ENCODE data around the gene PPP2R5C. TPM values are rescaled to one million over a fixed set of nuclear protein-coding genes. Genes with fewer than 3 reads are reported as not detected.
A peak's percentile ranks its signal among the peaks of the same experiment; 100 is the strongest.
"Not testable (repeated sequence)": the region's sequence is repeated elsewhere in the genome, so short reads cannot be mapped to it uniquely, and the experiment has no call there.

Gene PPP2R5C
- total and polyA plus RNA-seq, 7 experiments from 2014 or later, result 155 to 449 (median 382) TPM

GRCh38 chr14:101804373-101804772 is 42.9 kb downstream of the PPP2R5C start:
- H3K27ac ChIP-seq (ENCODE audit: low read depth, low read length); H3K27me3 ChIP-seq (ENCODE audit: control insufficient read depth in 2 of 2, insufficient read depth in 2 of 2, low read length in 2 of 2); H3K27ac Mint-ChIP-seq; ATAC-seq; CTCF ChIA-PET; H3K4me1 ChIP-seq (ENCODE audit: control insufficient read depth in 2 of 2, insufficient read depth in 2 of 2, low read length in 2 of 2); H3K4me3 Mint-ChIP-seq; H3K9me3 ChIP-seq (ENCODE audit: control insufficient read depth in 2 of 3, low read length in 3 of 3); DNase-seq; H3K9me3 Mint-ChIP-seq; H3K4me3 ChIP-seq (ENCODE audit: low read length); intact Hi-C loops (cut with micrococcal nuclease); H3K36me3 ChIP-seq (ENCODE audit: control insufficient read depth in 2 of 3, insufficient read depth in 3 of 3, low read length in 3 of 3); H3K27me3 Mint-ChIP-seq: not testable (repeated sequence)
- Mint-ChIP-seq H3K36me3 (peaks cover 0 to 13% (median 6%) of the 10 kb centered on the region in 5 donors), H3K4me1 (peaks cover 0 to 21% (median 8%) of the 10 kb centered on the region in 7 donors)
- POLR2A ChIA-PET, result interaction anchor here (0.8 to 1.6 kb wide), 4 partner anchors 9 to 149 kb away, joined by 4 to 6 read pairs (median 5); no protein-coding TSS in a partner anchor

- DNase-seq, result not testable (repeated sequence)
Observed at GRCh38 chr14:101806252-101806651, 44.7 kb downstream of the PPP2R5C start.

GRCh38 chr14:101808020-101808641 is 46.6 kb downstream of the PPP2R5C start:
- ATAC-seq, result no peak
- peaks cover 6 to 25% (median 19%) of the 10 kb centered on the region in 5 donors for H3K36me3 Mint-ChIP-seq
- POLR2A ChIA-PET, result interaction anchor here (0.7 to 13.5 kb wide), 16 partner anchors 10 to 1188 kb away, joined by 3 to 426 read pairs (median 4); no protein-coding TSS in a partner anchor
- H3K27ac Mint-ChIP-seq, result peak overlapping the region; percentile 47 to 99 (median 75)
- peaks cover 0 to 5% (median 0%) of the 10 kb centered on the region in 11 donors for H3K9me3 Mint-ChIP-seq
- Histone ChIP-seq H3K36me3 (ENCODE audit: control insufficient read depth in 2 of 3, insufficient read depth in 3 of 3, low read length in 3 of 3) (peaks cover 0 to 8% (median 0%) of the 10 kb centered on the region in 3 experiments), H3K27me3 (ENCODE audit: control insufficient read depth in 2 of 2, insufficient read depth in 2 of 2, low read length in 2 of 2) (no peaks in the 10 kb centered on the region), H3K27ac (ENCODE audit: low read depth, low read length) (peak overlapping the region; percentile 34), H3K4me3 (ENCODE audit: low read length) (no peak overlapping the region), H3K9me3 (ENCODE audit: control insufficient read depth in 2 of 3, low read length in 3 of 3) (no peaks in the 10 kb centered on the region), H3K4me1 (ENCODE audit: control insufficient read depth in 2 of 2, insufficient read depth in 2 of 2, low read length in 2 of 2) (peaks cover 19 to 20% of the 10 kb centered on the region in 2 donors)
- intact Hi-C loops (cut with micrococcal nuclease), result loop anchor here in 1 of 2 donors (2.0 kb wide), 1 partner anchor 37 kb away; no protein-coding TSS in a partner anchor
- H3K27me3 Mint-ChIP-seq, result no peaks in the 10 kb centered on the region
- peak overlapping the region in 7 of 10 donors; percentile 7 to 44 (median 27) for H3K4me3 Mint-ChIP-seq
- CTCF ChIA-PET, result interaction anchor here (0.6 to 8.0 kb wide), 3 partner anchors 11 to 18 kb away, joined by 3 to 57 read pairs (median 12); no protein-coding TSS in a partner anchor
- H3K4me1 Mint-ChIP-seq, result peaks cover 16 to 44% (median 37%) of the 10 kb centered on the region in 7 donors
- DNase-seq, result no peak

More at GRCh38 chr14:101806252-101806651, 44.7 kb downstream of the PPP2R5C start:
- H3K36me3 Mint-ChIP-seq, result peaks cover 0 to 13% (median 10%) of the 10 kb centered on the region in 5 donors
- ATAC-seq; H3K4me3 Mint-ChIP-seq; intact Hi-C loops (cut with micrococcal nuclease); H3K4me1 ChIP-seq (ENCODE audit: control insufficient read depth in 2 of 2, insufficient read depth in 2 of 2, low read length in 2 of 2); H3K27me3 ChIP-seq (ENCODE audit: control insufficient read depth in 2 of 2, insufficient read depth in 2 of 2, low read length in 2 of 2); H3K36me3 ChIP-seq (ENCODE audit: control insufficient read depth in 2 of 3, insufficient read depth in 3 of 3, low read length in 3 of 3); H3K27ac Mint-ChIP-seq; CTCF ChIA-PET; H3K9me3 ChIP-seq (ENCODE audit: control insufficient read depth in 2 of 3, low read length in 3 of 3); H3K4me3 ChIP-seq (ENCODE audit: low read length); H3K27me3 Mint-ChIP-seq; H3K27ac ChIP-seq (ENCODE audit: low read depth, low read length); H3K9me3 Mint-ChIP-seq: not testable (repeated sequence)
- POLR2A ChIA-PET, result interaction anchor here (13.5 kb wide), 1 partner anchor 19 kb away, joined by 426 read pairs; no protein-coding TSS in a partner anchor
- H3K4me1 Mint-ChIP-seq, result peaks cover 4 to 30% (median 21%) of the 10 kb centered on the region in 7 donors

GRCh38 chr14:101808894-101809670 is 47.6 kb downstream of the PPP2R5C start:
- no peaks in the 10 kb centered on the region for H3K9me3 ChIP-seq (ENCODE audit: control insufficient read depth in 2 of 3, low read length in 3 of 3)
- DNase-seq (no peak), ATAC-seq (no peak)
- Mint-ChIP-seq H3K27me3 (no peaks in the 10 kb centered on the region), H3K27ac (peak overlapping the region; percentile 90 to 100 (median 99)), H3K36me3 (peaks cover 6 to 33% (median 22%) of the 10 kb centered on the region in 5 donors), H3K4me3 (peak overlapping the region; percentile 94 to 98 (median 96)), H3K4me1 (peaks cover 23 to 54% (median 46%) of the 10 kb centered on the region in 7 donors), H3K9me3 (peaks cover 0 to 5% (median 0%) of the 10 kb centered on the region in 11 donors)
- H3K36me3 ChIP-seq (ENCODE audit: control insufficient read depth in 2 of 3, insufficient read depth in 3 of 3, low read length in 3 of 3), result peaks cover 0 to 9% (median 0%) of the 10 kb centered on the region in 3 experiments
- ChIA-PET POLR2A (interaction anchor here (0.6 to 13.5 kb wide), 32 partner anchors 9 to 1189 kb away, joined by 3 to 426 read pairs (median 5); no protein-coding TSS in a partner anchor), CTCF (interaction anchor here (0.6 to 8.0 kb wide), 14 partner anchors 10 to 144 kb away, joined by 3 to 57 read pairs (median 4); no protein-coding TSS in a partner anchor)
- peak overlapping the region; percentile 92 for H3K4me3 ChIP-seq (ENCODE audit: low read length)
- H3K27ac ChIP-seq (ENCODE audit: low read depth, low read length), result peak overlapping the region; percentile 99
- intact Hi-C loops (cut with micrococcal nuclease), result loop anchor here in 1 of 2 donors (1.0 to 2.0 kb wide), 3 partner anchors 17 to 155 kb away; partner anchors contain the start of gene DYNC1H1
- no peaks in the 10 kb centered on the region for H3K27me3 ChIP-seq (ENCODE audit: control insufficient read depth in 2 of 2, insufficient read depth in 2 of 2, low read length in 2 of 2)
- H3K4me1 ChIP-seq (ENCODE audit: control insufficient read depth in 2 of 2, insufficient read depth in 2 of 2, low read length in 2 of 2), result peaks cover 29 to 30% of the 10 kb centered on the region in 2 donors

GRCh38 chr14:101809671-101810514 is 48.4 kb downstream of the PPP2R5C start:
- DNase-seq (peak; percentile 57 to 97 (median 95)), ATAC-seq (peak; percentile 94)
- peak overlapping the region; percentile 90 to 100 (median 99) for H3K27ac Mint-ChIP-seq
- no peaks in the 10 kb centered on the region for H3K27me3 Mint-ChIP-seq
- Histone ChIP-seq H3K36me3 (ENCODE audit: control insufficient read depth in 2 of 3, insufficient read depth in 3 of 3, low read length in 3 of 3) (peaks cover 0 to 9% (median 0%) of the 10 kb centered on the region in 3 experiments), H3K9me3 (ENCODE audit: control insufficient read depth in 2 of 3, low read length in 3 of 3) (no peaks in the 10 kb centered on the region), H3K27ac (ENCODE audit: low read depth, low read length) (peak overlapping the region; percentile 99), H3K27me3 (ENCODE audit: control insufficient read depth in 2 of 2, insufficient read depth in 2 of 2, low read length in 2 of 2) (no peaks in the 10 kb centered on the region), H3K4me3 (ENCODE audit: low read length) (peak overlapping the region; percentile 92), H3K4me1 (ENCODE audit: control insufficient read depth in 2 of 2, insufficient read depth in 2 of 2, low read length in 2 of 2) (peaks cover 36 to 38% of the 10 kb centered on the region in 2 donors)
- peaks cover 27 to 62% (median 55%) of the 10 kb centered on the region in 7 donors for H3K4me1 Mint-ChIP-seq
- H3K9me3 Mint-ChIP-seq, result peaks cover 0 to 5% (median 0%) of the 10 kb centered on the region in 11 donors
- H3K4me3 Mint-ChIP-seq, result peak overlapping the region; percentile 94 to 98 (median 96)
- ChIA-PET POLR2A (interaction anchor here (0.6 to 13.5 kb wide), 28 partner anchors 9 to 227 kb away, joined by 3 to 426 read pairs (median 6); no protein-coding TSS in a partner anchor), CTCF (interaction anchor here (0.6 to 8.0 kb wide), 12 partner anchors 9 to 103 kb away, joined by 3 to 57 read pairs (median 4); no protein-coding TSS in a partner anchor)
- intact Hi-C loops (cut with micrococcal nuclease), result loop anchor here (1.0 to 5.0 kb wide), 11 partner anchors 9 to 1573 kb away; partner anchors contain the start of genes DYNC1H1 (in 1 of the 2) and YY1 (in 1 of the 2)
- peaks cover 8 to 38% (median 24%) of the 10 kb centered on the region in 5 donors for H3K36me3 Mint-ChIP-seq

Measured in naive thymus-derived CD4-positive, alpha-beta T cell (primary cell).